ENCODE data around the gene SPACA7. TPM values are rescaled to one million over a fixed set of nuclear protein-coding genes. Genes with fewer than 3 reads are reported as not detected.

Gene SPACA7, protein sequence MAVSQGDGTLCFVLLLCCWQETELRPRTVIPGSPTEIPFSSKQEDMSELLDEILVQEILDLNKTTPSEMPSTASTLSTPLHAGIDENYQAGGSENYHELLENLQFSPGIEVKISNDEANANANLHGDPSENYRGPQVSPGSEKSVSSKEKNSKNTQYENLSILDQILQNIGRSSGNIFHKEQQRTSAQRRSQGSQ
- not detected in 5 replicates for total RNA-seq (2022; extraction: Qiagen RNA extraction)

DNA sequence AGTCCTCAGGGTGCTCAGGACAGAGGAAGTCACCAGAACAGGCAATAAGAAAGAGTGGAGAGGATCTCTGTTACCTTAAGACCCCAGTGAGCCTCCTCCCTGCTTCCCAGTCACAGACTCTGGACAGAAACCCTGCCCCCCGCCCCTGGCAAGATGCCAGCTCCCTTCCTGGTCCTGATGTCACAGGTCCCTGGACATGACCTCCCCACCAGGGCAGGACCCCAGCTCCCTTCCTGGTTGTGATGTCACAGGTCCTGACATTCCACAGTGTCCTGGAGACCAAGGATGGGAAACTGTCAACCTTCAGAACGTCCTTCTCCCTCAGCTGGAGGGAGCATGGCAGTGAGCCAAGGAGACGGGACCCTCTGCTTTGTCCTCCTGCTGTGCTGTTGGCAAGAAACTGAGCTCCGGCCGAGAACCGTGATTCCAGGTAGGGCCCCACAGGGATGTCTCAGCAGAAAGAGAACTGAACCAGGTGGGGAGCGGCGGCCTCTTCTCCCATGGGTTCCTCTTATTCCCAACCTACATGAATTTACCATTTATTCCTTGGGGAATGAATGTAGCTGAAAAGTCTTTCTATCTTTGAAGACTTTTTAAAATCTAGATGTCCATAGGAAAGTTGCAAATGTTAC lies at the start of gene SPACA7:
Gene SPACA7, plus strand, starts transcription at position 306 of the 632 bp plus-strand sequence. Its CDS starts 31 bp downstream, at position 337.

Other genes with a start within 250 kb of the SPACA7 start
- gene TUBGCP3, start 211.8 kb downstream of the SPACA7 start, total RNA-seq (2022; extraction: Qiagen RNA extraction) = 14.6 to 18.3 TPM (median 16.5 TPM) in 5 replicates